Suprapubic skin (tissue), 4 donors: ENCODE data around the gene REELD1.

Experiments used
- CTCF ChIP-seq, 2 donors: fragments of 200-600 bp in 1 of 2; fragments of 450-650 bp in 1 of 2; sonication (generic) in 1 of 2; IDR thresholded peaks; one replicate each; pipeline ENCODE4 v1.5.1; 2016 to 2019; ENCODE audit warnings: antibody characterized with exemption in 2 of 2, mild to moderate bottlenecking in 1 of 2, moderate library complexity in 1 of 2
- POLR2A ChIP-seq, 2 donors: fragments of 450-650 bp; IDR thresholded peaks; one replicate each; pipeline ENCODE4 v1.6.1; 2017; ENCODE audit warnings: antibody characterized with exemption in 2 of 2, mild to moderate bottlenecking in 2 of 2, moderate library complexity in 2 of 2
- POLR2AphosphoS5 ChIP-seq, 3 donors: sonication (generic); formaldehyde crosslinking; IDR thresholded peaks; one replicate each; pipeline ENCODE4 v1.6.1; 2017; ENCODE audit warnings: antibody characterized with exemption in 3 of 3

- no peak for TF ChIP-seq CTCF (IDR thresholded peaks at IDR 0.05)
- TF ChIP-seq POLR2AphosphoS5 (IDR thresholded peaks at IDR 0.05): no peak
- no peak for TF ChIP-seq POLR2A (IDR thresholded peaks at IDR 0.05)
Measured at GRCh38 chr4:146183209-146183608, 31.1 kb upstream of the REELD1 start.
